ENCODE results near the gene CYB5R4.

DNA sequence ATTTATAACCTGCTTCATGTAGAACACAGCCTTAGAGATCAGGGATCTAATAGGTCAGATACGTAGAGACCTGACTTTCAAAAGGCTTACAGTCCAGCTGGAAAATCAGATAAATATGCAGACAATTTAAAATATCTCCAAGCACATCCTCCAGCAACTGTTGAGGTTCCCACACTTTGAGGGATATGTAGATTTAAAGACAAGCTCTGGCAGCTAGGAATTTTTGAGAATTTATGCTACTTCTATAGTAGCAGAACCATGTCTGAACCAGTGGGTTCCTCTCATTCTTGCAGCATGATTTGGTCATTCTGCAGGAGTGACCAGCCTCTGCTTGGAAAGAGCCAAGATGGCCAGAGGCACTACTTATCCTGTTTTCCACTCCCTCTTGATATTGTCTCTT lies 60.5 kb downstream of the CYB5R4 start:
- TF ChIP-seq, protein P1, sequence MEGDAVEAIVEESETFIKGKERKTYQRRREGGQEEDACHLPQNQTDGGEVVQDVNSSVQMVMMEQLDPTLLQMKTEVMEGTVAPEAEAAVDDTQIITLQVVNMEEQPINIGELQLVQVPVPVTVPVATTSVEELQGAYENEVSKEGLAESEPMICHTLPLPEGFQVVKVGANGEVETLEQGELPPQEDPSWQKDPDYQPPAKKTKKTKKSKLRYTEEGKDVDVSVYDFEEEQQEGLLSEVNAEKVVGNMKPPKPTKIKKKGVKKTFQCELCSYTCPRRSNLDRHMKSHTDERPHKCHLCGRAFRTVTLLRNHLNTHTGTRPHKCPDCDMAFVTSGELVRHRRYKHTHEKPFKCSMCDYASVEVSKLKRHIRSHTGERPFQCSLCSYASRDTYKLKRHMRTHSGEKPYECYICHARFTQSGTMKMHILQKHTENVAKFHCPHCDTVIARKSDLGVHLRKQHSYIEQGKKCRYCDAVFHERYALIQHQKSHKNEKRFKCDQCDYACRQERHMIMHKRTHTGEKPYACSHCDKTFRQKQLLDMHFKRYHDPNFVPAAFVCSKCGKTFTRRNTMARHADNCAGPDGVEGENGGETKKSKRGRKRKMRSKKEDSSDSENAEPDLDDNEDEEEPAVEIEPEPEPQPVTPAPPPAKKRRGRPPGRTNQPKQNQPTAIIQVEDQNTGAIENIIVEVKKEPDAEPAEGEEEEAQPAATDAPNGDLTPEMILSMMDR (IDR thresholded peaks at IDR 0.05; ENCODE audit: control extremely low read depth in 1 of 3, insufficient read depth in 1 of 3, low read depth in 1 of 3, low read length in 3 of 3): no peak
- TF ChIP-seq EP300 (IDR thresholded peaks at IDR 0.05; ENCODE audit: borderline replicate concordance in 1 of 2, low read depth in 2 of 2, low read length in 2 of 2) (no peak), POLR2A (IDR thresholded peaks at IDR 0.05; ENCODE audit: control extremely low read depth in 1 of 2, low read depth in 2 of 2, low read length in 2 of 2) (no peak), HDAC2 (IDR thresholded peaks at IDR 0.05; ENCODE audit: borderline replicate concordance in 1 of 2, low read depth in 2 of 2, low read length in 2 of 2) (no peak), POLR2AphosphoS5 (IDR thresholded peaks at IDR 0.05; ENCODE audit: low read depth, low read length) (no peak), CEBPB (IDR thresholded peaks at IDR 0.05; ENCODE audit: low read depth, low read length) (no peak), NRF1 (IDR thresholded peaks at IDR 0.05; ENCODE audit: low read depth, low read length) (no peak), TEAD4 (IDR thresholded peaks at IDR 0.05; ENCODE audit: low read depth, low read length) (no peak), SIN3A (conservative IDR thresholded peaks at IDR 0.05 in 1 of 2, IDR thresholded peaks at IDR 0.05 in 1 of 2; ENCODE audit: low read depth in 1 of 2, low read length in 2 of 2) (no peak), ASH2L (IDR thresholded peaks at IDR 0.05; ENCODE audit: low read length) (no peak), TAF1 (IDR thresholded peaks at IDR 0.05; ENCODE audit: low read depth, low read length) (no peak)
- TF ChIP-seq, protein P2, sequence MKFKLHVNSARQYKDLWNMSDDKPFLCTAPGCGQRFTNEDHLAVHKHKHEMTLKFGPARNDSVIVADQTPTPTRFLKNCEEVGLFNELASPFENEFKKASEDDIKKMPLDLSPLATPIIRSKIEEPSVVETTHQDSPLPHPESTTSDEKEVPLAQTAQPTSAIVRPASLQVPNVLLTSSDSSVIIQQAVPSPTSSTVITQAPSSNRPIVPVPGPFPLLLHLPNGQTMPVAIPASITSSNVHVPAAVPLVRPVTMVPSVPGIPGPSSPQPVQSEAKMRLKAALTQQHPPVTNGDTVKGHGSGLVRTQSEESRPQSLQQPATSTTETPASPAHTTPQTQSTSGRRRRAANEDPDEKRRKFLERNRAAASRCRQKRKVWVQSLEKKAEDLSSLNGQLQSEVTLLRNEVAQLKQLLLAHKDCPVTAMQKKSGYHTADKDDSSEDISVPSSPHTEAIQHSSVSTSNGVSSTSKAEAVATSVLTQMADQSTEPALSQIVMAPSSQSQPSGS (IDR thresholded peaks at IDR 0.05; ENCODE audit: low read length): no peak
- TF ChIP-seq, protein P3, sequence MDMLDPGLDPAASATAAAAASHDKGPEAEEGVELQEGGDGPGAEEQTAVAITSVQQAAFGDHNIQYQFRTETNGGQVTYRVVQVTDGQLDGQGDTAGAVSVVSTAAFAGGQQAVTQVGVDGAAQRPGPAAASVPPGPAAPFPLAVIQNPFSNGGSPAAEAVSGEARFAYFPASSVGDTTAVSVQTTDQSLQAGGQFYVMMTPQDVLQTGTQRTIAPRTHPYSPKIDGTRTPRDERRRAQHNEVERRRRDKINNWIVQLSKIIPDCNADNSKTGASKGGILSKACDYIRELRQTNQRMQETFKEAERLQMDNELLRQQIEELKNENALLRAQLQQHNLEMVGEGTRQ (IDR thresholded peaks at IDR 0.05; ENCODE audit: low read length): no peak
